HG02588 (cell line): ENCODE results near the gene C12orf60.
"Not testable (repeated sequence)": the region's sequence is repeated elsewhere in the genome, so short reads cannot be mapped to it uniquely, and the experiment has no call there.

Experiments
- ATAC-seq: cut with Tn5 transposase; IDR thresholded peaks from one replicate; pipeline ENCODE4 v1.9.1; 2021; ENCODE audit warnings: mild to moderate bottlenecking, moderate library complexity; ENCODE audit not compliant: unreplicated experiment

C12orf60 gene, protein sequence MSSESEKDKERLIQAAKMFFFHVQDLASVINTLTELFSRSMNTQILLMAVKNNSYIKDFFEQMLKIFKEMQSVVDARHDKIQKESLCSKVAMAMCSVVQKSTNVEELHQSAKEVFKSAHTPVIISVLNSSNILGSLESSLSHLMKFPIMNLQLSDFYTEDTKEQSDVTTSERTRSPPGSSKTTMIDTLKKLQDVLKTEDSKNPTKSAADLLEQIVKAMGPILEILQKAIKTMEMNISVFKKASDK

GRCh38 chr12:14803011-14803829, at the start of gene C12orf60, which contains the start of gene WBP11:
Gene C12orf60, plus strand, starts transcription at chr12:14803670. Its CDS starts 19,266 bp downstream, at chr12:14822936.
Gene WBP11, minus strand, starts transcription at chr12:14803478. Its CDS starts 2,095 bp downstream, at chr12:14801383.
- peak; percentile 100 for ATAC-seq

GRCh38 chr12:14756334-14757143, 46.9 kb upstream of the C12orf60 start:
- no peak for ATAC-seq

- not testable (repeated sequence) for ATAC-seq
Observed at GRCh38 chr12:14759711-14760280, 43.7 kb upstream of the C12orf60 start.

GRCh38 chr12:14765398-14765797, 38.1 kb upstream of the C12orf60 start:
- ATAC-seq: no peak

DNA sequence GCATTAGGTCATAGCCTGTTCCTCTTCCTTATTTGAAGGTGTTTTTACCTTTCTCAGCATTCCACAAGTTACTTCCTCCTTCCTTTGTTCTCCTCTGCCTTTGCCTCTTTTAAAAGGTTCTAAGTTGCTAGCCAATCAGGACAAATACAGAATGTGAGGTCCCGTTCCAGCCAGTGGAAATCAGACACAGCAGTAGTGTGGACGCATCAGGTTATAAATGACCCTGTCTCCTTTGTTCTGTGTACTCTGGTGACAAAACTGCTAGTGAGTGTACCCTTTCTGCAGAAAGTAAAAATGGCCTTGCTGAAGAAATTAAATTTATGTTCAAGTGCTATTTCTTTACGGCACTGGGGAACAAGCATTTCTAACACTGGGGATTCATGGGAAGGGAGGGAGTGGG, 37.5 kb upstream of the C12orf60 start:
- ATAC-seq: not testable (repeated sequence)

DNA sequence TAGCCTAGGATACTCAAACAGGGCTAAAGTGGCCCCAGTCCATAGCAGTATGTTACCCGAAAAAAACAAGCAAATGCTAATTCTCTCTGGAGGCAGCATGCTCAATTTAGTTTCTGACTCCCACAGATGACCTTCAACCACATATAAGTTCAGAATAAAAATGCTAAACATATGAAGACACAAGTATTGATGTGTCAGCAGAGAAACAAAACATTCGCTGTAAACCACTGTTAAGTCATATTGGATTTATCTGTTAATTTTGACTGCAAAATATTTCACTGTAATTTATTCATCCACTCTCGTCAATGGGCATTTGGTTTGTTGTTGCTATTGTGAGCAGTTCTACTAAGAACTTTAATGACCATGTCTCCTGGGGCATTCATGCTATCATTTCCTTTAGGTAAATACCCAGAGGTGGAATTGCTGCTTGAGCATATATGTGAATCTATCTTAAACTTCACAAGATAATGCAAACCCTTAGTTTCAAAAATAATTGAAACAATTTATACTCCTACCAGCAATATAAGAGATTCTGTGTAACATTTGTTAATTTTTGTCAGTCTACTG, 36.7 kb upstream of the C12orf60 start:
- no peak for ATAC-seq

- no peak for ATAC-seq
Observed at GRCh38 chr12:14767617-14768016, 35.9 kb upstream of the C12orf60 start.

DNA sequence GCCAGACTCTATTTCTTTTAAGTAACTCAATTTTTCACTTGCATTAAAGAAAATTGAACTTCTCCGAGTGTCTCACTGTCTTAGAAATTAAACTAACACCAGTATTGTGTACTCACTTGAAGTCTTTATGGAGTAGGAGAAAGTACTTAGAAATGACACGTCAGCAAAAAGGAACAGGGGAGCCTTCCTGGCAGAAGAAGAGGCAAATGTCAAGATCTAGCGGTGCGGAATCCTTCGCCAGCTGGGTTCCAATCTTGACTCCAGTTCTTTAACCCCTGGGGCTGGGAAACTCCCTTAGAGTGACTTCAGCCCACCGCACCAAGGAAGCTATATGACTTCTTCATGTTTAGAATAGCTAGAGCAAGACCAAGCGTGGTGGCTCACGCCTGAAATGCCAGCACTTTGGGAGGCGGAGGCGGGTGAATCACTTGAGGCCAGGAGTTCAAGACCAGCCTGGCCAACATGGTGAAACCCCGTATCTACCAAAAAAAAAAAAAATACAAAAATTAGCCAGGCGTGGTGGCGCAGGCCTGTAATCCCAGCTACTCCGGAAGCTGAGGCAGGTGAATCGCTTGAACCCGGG, 34.6 kb upstream of the C12orf60 start:
- ATAC-seq: no peak

- ATAC-seq: no peak
Observed at GRCh38 chr12:14769466-14769968, 34.0 kb upstream of the C12orf60 start.

DNA sequence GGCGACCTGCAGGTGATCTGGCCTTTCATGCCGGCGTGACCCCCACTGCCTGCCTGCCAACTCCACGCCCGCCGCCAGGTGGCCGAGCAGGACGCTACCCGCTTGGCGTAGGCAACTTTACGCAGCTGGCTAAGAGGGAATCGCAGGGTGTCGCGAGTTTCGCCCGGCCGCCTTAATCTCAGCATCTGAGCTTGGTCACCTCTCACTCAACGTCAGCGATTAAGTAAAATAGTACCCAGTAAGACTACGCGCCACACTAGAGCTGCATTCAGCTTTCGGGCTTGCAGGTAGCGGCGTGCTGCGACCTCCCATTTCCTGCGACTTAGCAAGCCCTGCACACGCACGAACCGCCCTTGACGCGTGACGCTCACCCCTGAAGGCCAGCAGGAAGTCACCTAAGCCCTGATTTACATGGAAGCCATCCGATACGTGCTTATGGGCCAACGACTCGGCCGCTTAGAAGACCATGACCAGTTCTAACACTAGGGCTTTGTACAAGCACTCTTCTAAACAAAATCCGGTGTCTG, 33.4 kb upstream of the C12orf60 start:
- peak; percentile 37 for ATAC-seq

DNA sequence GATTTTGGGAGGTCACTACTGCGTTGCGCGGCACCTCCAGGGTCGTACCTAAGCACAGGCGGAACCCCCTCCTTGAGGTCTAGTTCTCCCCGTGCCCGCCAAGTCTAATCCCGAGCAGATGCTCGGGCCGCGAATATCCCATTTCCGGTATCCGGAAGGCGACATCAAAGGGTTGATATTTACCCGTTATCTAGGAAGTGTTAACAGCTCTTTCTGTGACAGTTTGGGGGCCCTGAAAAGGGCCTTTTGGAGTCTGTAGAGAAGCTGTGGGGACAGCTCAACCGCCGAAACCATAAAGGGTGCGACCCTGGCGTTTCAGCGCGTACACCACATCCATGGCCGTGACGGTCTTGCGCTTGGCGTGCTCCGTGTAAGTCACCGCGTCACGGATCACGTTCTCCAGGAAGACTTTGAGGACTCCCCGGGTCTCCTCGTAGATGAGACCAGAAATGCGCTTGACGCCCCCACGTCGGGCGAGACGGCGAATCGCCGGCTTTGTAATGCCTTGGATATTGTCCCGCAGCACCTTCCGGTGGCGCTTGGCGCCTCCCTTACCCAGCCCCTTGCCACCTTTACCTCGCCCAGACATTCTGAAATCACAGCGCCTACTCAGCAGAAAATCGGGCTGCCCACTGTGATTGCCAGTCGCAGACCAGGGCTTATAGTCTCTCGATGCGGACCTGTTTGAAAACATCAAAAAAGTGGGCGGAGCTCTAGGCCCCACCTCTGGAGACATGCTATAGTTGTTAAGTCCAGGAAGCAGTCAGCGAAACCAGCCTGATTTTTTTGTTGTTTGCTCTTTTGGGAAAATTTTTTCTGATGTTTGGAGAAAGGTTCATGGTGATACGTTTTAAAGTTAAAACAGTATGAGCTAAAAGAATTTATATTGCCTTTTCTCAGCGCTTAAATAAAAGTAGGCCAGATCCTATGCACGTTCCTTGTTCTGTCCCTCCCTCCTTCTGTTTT, 32.7 kb upstream of the C12orf60 start:
- peak; percentile 15 for ATAC-seq

- no peak for ATAC-seq
Observed at GRCh38 chr12:14771651-14772137, 31.8 kb upstream of the C12orf60 start.

GRCh38 chr12:14772946-14773345, 30.5 kb upstream of the C12orf60 start:
- no peak for ATAC-seq

DNA sequence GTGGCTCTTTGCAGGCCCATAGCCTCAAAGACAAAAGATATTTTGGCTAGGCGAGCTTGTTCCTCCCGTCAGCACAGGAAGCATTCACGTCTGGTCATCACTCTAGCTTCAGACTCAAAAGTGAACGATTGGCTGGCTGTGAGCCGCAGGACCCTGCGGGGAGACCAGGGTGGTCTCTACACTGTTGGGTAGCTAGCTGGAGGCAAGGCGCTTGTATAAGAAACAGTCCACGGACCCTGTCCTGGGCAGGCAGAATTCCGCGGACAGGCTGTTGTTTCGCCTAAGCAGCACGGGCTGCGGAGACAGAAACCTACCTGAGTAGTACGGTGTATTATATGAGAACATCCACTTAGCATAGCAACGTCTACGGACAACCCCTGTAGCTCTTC, 29.8 kb upstream of the C12orf60 start:
- peak; percentile 16 for ATAC-seq

DNA sequence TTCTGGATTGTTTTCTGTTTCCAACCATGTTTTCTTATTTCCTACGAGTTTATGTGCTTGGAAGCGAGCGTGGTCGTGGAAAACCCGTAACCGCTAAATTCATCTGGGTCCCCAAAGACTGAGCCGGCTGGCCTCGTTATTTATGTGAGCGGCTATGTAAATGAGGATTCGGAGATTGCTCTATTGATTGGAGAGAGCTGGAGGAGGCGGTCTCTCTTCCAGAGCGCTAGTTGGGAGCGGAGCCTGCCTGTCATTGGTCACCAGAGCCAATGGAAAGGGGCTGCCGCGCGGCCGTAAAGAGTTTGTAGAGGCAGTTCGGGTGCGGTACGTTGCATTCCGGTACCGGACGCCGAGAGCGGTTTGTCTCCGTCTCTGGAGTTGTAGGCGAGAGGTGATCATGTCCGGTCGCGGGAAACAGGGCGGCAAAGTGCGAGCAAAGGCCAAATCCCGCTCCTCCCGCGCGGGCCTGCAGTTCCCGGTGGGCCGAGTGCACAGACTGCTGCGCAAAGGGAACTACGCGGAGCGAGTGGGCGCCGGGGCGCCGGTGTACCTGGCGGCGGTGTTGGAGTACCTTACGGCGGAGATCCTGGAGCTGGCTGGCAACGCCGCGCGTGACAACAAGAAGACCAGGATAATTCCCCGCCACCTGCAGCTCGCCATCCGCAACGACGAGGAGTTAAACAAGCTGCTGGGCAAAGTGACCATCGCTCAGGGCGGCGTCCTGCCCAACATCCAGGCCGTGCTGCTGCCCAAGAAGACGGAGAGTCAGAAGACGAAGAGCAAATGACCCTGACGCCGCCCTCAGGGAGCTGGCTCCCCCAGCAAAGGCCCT, 29.2 kb upstream of the C12orf60 start:
- ATAC-seq: peak; percentile 58

DNA sequence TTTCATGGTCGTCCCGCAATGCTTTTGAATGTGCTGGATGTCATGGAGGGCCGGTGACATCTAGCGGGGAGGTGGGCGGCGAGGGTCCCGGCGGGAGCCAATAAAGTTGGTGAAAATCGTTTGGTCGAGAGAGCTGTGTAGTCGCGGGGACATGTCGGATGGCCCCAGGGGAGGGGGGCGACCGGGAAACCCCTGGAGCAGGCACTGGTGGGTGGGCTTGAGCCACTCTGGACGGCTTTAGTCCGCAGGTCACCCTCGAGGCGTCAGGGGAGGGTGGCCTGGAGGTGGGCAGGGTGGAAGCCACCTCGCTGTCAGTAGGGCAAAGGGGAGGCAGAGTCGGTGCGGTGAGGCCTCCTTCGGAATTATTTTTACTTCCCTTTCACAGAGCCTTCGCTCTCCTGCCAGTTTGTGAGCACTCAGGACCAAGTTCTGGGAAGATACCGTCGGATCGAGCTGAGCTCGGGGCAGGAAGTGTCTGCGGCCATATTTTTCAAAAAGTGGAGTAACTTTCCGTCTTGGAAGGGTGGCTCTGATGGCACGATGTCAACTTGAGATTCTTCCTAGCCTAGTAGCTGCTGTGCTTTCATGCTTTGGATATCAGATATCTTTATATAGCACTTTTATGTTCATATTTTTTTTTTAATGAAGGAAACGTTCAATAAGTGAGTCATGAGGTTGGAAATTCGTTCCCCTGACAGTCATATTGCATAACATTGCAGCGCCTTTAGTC, 28.4 kb upstream of the C12orf60 start:
- no peak for ATAC-seq

DNA sequence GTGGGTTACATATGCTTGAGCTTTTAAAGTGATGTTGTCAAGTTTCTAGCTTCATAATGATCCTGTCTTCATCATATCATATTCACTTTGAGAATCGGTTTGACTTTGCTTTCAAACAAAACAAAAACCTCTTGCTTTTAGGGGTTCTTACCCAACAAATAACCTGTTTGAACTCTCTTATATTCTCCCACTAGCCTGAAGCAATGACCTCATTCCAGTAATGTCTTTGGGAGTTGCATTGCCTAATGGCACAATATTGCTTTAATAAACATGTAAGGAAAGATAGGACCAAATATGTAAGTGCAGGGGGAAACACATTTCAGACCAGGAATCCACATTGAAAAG, 27.9 kb upstream of the C12orf60 start:
- no peak for ATAC-seq
